ENCODE measurements around the gene KLRG1. TPM values are rescaled to one million over a fixed set of nuclear protein-coding genes. Genes with fewer than 3 reads are reported as not detected.

Gene KLRG1
- total and polyA plus RNA-seq, 4 donors = 0.95 to 2.8 (median 2.6) TPM

GRCh38 chr12:9048930-9049329 is 59.6 kb downstream of the KLRG1 start:
- H3K27me3 ChIP-seq (ENCODE audit: control insufficient read depth in 4 of 4, insufficient read depth in 4 of 4, low read length in 3 of 4) = no peaks in the 10 kb centered on the region
- H3K9ac ChIP-seq (ENCODE audit: low read depth in 1 of 2, low read length in 2 of 2) = no peak overlapping the region
- WGBS = over 99% methylated on average over 2 of the region's 2 CpGs
- H3K9me3 ChIP-seq (ENCODE audit: control insufficient read depth in 4 of 4, low read length in 3 of 4) = no peaks in the 10 kb centered on the region
- TF ChIP-seq RAD21 (IDR thresholded peaks at IDR 0.05) (no peak), ATF3 (IDR thresholded peaks at IDR 0.05) (no peak), HNF4G (IDR thresholded peaks at IDR 0.05) (no peak), CTCF (IDR thresholded peaks at IDR 0.05; ENCODE audit: low read depth, low read length, missing input control) (no peak), RXRA (IDR thresholded peaks at IDR 0.05) (no peak), REST (IDR thresholded peaks at IDR 0.05) (no peak), FOXA1 (IDR thresholded peaks at IDR 0.05) (no peak), FOXA2 (IDR thresholded peaks at IDR 0.05) (no peak), MAX (IDR thresholded peaks at IDR 0.05) (no peak), SP1 (IDR thresholded peaks at IDR 0.05) (no peak), GABPA (IDR thresholded peaks at IDR 0.05 in 1 of 2, conservative IDR thresholded peaks at IDR 0.05 in 1 of 2) (no peak), EGR1 (IDR thresholded peaks at IDR 0.05; ENCODE audit: low read depth in 2 of 2) (no peak), NR2F2 (IDR thresholded peaks at IDR 0.05) (no peak), JUND (IDR thresholded peaks at IDR 0.05) (no peak), YY1 (IDR thresholded peaks at IDR 0.05) (no peak), TAF1 (conservative IDR thresholded peaks at IDR 0.05) (no peak), HNF4A (conservative IDR thresholded peaks at IDR 0.05) (no peak), ZBTB33 (IDR thresholded peaks at IDR 0.05) (no peak)
- no peaks in the 10 kb centered on the region for H3K36me3 ChIP-seq (ENCODE audit: control insufficient read depth in 4 of 4, insufficient read depth in 3 of 4, low read depth in 1 of 4, low read length in 3 of 4)
- no peak overlapping the region for H3K27ac ChIP-seq (ENCODE audit: low read depth in 1 of 2, low read length in 2 of 2)
- no peaks in the 10 kb centered on the region for H3K4me1 ChIP-seq (ENCODE audit: control insufficient read depth in 4 of 4, insufficient read depth in 4 of 4, low read length in 3 of 4)
- no peak overlapping the region for H3K4me3 ChIP-seq (ENCODE audit: low read depth in 1 of 3, low read length in 3 of 3)
- DNase-seq (ENCODE audit: low spot score) = no peak

Data from liver (tissue), 9 donors.